ENCODE data around the gene SCYGR6.

Gene SCYGR6

DNA sequence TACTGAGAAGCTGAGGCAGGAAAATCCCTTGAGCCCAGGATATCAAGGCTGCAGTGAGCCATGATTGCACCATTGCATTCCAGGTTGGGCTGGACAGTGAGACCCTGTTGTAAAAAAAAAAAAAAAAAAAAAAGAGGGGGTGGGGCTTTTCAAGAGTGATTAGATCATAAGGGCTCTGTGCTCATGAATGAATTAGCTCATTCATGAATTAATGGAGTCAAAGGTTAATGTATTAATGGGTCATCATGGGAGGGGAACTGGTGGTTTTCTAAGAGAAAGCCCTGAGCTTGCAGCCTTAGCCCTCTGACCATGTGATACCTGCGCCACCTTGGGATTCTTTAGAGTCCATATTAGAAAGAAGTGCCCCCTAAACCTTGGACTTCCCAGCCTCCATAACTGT, 11.3 kb downstream of the SCYGR6 start:
- no peak for DNase-seq (ENCODE audit: low read depth)

DNA sequence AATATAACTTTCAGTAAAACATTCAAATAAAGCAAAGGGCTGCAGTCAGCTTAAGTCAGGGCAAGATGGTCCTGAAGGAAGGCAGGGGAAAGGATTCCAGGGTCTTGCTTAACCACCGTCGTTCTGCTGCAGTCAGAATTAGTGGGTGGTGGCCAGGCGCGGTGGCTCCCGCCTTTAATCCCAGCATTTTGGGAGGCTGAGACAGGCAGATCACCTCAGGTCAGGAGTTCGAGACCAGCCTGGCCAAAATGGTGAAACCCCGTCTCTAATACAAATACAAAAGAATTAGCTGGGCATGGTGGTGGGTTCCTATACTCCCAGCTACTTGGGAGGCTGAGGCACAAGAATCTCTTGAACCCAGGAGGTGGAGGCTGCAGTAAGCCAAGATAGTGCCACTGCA, 13.6 kb downstream of the SCYGR6 start:
- no peak for DNase-seq (ENCODE audit: low read depth)

DNA sequence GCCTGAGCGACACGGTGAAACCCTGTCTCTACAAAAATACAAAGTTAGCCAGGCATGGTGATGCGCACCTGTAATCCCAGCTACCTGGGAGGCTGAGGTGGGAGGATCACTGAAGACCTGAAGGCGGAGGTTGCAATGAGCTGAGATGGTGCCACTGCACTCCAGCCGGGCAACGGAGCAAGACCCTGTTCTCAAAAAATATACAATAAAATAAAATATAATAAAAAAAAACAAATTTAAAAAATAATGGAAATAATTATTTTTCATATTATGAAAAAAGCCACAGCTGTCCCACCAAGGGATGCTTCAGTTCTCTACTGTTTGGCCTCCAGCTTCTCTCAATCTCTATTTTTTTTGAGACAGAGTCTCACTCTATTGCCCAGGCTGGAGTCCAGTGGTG, 17.2 kb downstream of the SCYGR6 start:
- DNase-seq (ENCODE audit: low read depth), result no peak

DNA sequence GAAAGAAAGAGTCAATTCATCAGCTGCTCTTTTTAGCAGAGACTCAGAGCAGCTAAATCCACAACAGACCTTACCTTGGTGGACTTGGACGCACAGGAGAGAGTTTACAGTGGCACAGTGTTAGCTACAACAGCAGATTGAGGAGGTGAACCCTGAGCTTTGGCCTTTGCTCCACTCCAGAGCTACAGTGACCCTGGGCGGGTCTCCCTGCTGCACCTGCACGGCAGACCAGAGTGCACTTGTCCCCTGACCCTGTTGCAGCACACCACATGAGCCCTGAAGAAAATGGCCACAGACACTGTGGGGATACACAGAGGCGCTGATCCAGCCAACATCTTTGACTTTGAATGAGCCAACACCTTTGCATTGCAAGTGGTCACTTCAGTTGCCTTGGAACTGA, 17.7 kb downstream of the SCYGR6 start:
- no peak for DNase-seq (ENCODE audit: low read depth)

DNA sequence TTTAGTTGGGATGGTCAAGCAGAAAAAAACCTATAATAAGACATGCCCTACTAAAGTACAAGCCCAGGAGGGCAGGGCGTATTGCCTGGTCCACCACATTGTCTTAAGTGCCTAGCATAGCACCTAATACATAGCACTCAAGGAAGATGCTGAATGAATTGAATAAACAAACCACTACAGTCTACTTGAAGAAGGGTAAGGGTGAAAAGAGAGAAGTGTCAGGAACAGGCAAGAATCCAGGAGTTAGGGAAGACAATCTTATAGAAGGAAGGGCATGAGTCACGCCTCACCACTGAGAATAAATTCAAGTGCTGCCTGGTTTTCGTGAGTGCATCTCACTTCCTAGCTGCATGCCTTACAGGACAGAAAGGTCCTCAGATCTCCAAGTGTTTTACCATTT, 20.6 kb downstream of the SCYGR6 start:
- no peak for DNase-seq (ENCODE audit: low read depth)

DNA sequence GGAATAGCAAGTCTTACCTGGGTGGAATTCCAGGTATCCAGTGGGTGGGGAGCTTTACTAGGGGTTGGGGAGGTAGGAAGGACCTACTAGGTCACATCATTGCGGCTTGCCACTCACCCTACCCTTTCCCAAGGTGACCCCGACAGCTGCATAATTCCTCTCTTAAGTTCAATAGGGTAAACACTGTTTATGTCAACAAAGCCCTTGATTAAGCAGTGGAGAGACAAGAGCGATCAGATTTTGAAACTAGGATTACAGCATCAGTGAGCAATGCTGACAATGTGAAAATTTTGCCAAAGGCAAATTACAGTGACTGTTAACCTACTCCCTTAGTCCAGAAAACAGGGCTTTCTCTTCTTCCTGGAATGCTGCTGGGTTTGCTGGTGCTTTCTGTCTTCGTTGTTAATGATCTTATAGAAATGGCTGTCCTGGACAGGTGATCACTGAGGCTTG, 21.3 kb downstream of the SCYGR6 start:
- no peak for DNase-seq (ENCODE audit: low read depth)

DNA sequence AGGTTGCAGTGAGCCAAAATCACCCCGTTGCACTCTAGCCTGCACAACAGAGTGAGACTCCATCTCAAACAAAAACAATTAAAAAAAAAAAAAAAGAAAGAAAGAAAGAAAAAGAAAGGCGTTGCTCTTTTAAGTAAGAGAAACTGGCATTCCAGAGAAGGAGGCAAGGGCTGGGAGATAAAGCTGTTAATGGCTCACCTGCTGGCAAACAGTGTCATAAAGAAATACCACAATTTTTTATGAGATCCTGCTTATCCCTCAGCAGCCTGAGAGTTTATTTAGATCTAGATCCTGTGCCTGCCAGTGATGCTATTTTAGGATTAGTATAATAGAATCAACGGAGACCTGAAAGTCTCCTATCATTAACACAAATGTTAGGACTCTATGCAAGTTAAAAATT, 23.0 kb downstream of the SCYGR6 start:
- no peak for DNase-seq (ENCODE audit: low read depth)

DNA sequence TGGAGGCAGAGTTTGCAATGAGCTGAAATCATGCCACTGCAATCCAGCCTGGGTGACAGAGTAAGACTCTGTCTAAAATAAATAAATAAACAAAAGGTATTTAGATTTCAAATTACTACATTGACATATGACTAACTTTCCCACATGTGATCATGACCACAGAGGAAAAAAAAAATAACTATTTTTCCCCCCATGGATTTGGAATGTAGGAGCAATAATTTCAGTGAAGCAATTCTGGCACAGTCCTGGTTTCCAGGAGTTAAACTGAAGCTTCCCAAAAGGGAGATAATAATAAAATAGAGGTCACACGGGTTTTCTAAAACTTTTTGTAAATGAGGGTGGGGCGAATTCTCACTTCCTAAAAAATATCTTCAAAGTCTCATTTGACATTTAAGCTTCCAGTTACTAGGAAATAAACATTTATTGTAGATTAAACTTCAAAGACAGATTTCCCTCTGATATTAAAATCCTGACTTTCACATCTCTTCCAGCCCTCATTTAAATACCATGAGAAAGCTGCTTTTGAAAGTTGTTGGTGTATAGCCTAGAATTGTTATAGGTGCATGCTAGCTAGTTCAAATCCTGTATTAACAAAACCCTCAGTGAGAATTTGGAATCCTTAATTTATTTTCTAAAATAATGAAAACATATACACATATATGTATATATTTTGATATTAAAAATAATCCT, 27.4 kb downstream of the SCYGR6 start:
- no peak for DNase-seq (ENCODE audit: low read depth)

DNA sequence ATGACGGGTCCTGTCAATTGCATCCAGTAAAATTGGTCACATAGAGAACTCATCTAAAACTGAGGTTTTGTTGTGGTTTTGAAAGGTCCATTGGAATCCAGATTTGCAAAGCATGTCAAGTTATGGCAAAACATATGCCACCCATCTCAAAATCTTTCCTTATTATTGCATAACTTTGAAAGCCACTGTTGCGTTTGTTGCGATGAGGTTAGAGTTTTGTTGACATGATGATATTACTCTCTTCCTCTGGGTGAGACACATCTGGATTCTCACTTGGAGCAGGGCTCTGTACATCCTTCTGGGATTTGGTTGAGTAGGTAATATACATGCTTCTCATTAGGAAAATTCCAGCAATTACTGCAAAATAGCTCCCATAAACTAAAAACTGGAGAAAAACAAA, 37.4 kb downstream of the SCYGR6 start:
- DNase-seq (ENCODE audit: low read depth), result no peak

DNA sequence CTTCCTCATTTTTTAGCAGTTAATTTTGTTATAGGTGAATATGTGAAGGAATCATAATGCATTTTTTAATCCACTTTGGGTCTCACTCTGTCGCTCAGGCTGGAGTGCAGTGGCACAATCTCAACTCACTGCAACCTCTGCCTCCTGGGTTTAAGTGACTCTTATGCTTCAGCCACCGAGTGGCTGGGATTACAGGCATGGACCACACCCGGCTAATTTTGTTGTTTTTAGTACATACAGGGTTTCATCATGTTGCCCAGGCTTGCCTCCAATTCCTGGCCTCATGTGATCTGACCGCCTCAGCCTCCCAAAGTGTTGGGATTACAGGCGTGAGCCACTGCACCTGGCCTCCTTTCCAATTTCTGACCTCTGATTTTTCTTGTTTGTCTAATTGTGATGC, 40.3 kb downstream of the SCYGR6 start:
- DNase-seq (ENCODE audit: low read depth), result no peak

DNA sequence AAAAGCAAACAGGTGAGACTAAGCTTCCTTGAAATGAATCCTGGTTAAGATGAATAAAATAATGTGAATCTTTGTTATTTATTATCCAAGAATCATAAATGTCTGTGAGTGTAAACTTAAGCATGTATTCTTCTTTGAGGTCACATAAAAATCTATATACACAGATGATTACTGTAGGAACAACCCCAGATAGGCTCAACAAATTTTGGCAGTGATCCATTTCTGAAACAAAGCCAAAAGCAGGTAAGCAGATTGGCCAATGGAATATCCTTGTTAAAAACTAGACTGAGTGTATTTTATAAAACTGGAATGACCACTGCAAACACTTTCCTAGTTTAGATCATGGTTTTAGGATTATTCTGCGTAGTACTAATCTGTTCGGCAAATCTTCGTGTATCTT, 46.6 kb downstream of the SCYGR6 start:
- no peak for DNase-seq (ENCODE audit: low read depth)

DNA sequence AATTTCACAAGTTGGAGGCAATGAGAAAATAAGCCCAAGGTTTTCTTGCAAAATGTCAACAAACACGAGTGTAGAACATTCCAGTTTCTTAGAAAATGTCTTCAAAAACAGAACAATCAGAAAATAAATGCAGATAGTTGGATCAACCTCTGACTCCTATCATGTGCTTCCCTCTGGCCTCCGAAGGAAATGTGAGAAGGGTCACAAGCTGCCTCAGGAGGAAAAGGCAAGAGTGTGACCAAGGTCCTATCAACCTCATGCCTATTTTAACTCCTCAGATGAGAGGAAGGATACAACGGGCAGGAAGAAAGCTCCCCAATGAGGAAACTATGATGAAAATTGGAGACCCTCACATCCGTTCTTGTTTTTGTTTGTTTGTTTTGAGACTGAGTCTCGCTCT, 50.1 kb downstream of the SCYGR6 start:
- no peak for DNase-seq (ENCODE audit: low read depth)

All from stimulated activated CD8-positive, alpha-beta memory T cell treated with anti-CD3 and anti-CD28 coated beads, Interleukin-15, amount 100 ng/mL, for 1 hour (primary cell).